Gastroesophageal sphincter (tissue), 3 donors: ENCODE data around the gene PCDHGC3.

Experiments used
- CTCF ChIP-seq, 4 experiments: fragments of 200-600 bp in 2 of 4; fragments of 450-650 bp in 2 of 4; sonication (generic) in 1 of 4; IDR thresholded peaks; one replicate each; pipeline ENCODE4 v1.5.1; 2017 to 2019; ENCODE audit warnings: antibody characterized with exemption in 4 of 4, mild to moderate bottlenecking in 2 of 4, moderate library complexity in 2 of 4
- EP300 ChIP-seq: sonication (generic); formaldehyde crosslinking; IDR thresholded peaks from one replicate; pipeline ENCODE4 v1.6.1; 2017; ENCODE audit warnings: antibody characterized with exemption, mild to moderate bottlenecking
- POLR2A ChIP-seq, 2 donors: fragments of 450-650 bp; IDR thresholded peaks; one replicate each; pipeline ENCODE4 v1.6.1; 2017; ENCODE audit warnings: antibody characterized with exemption in 2 of 2, mild to moderate bottlenecking in 2 of 2, moderate library complexity in 1 of 2
- POLR2AphosphoS5 ChIP-seq: sonication (generic); formaldehyde crosslinking; IDR thresholded peaks from one replicate; pipeline ENCODE4 v1.6.1; 2017; ENCODE audit warnings: antibody characterized with exemption

GRCh38 chr5:141516672-141517025 lies 40.9 kb downstream of the PCDHGC3 start:
- no peak for TF ChIP-seq EP300
- TF ChIP-seq CTCF (IDR thresholded peaks at IDR 0.05) = no peak
- no peak for TF ChIP-seq POLR2A (IDR thresholded peaks at IDR 0.05)
- no peak for TF ChIP-seq POLR2AphosphoS5
